Measurements from ENCODE around the gene SLC7A9.

- TF ChIP-seq, protein P1, sequence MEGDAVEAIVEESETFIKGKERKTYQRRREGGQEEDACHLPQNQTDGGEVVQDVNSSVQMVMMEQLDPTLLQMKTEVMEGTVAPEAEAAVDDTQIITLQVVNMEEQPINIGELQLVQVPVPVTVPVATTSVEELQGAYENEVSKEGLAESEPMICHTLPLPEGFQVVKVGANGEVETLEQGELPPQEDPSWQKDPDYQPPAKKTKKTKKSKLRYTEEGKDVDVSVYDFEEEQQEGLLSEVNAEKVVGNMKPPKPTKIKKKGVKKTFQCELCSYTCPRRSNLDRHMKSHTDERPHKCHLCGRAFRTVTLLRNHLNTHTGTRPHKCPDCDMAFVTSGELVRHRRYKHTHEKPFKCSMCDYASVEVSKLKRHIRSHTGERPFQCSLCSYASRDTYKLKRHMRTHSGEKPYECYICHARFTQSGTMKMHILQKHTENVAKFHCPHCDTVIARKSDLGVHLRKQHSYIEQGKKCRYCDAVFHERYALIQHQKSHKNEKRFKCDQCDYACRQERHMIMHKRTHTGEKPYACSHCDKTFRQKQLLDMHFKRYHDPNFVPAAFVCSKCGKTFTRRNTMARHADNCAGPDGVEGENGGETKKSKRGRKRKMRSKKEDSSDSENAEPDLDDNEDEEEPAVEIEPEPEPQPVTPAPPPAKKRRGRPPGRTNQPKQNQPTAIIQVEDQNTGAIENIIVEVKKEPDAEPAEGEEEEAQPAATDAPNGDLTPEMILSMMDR (IDR thresholded peaks at IDR 0.05) = no peak
- TF ChIP-seq POLR2A (IDR thresholded peaks at IDR 0.05) = no peak
These were observed 1.4 kb upstream of the SLC7A9 start for GRCh38 chr19:32870981-32871451.
